HG03558 (cell line): Measurements from ENCODE around the gene STIMATE.

Experiments used
- ATAC-seq: cut with Tn5 transposase; IDR thresholded peaks from one replicate; pipeline ENCODE4 v1.9.1; 2021; ENCODE audit warnings: moderate number of reproducible peaks; ENCODE audit not compliant: unreplicated experiment; ENCODE audit errors: extremely low read depth

STIMATE gene

DNA sequence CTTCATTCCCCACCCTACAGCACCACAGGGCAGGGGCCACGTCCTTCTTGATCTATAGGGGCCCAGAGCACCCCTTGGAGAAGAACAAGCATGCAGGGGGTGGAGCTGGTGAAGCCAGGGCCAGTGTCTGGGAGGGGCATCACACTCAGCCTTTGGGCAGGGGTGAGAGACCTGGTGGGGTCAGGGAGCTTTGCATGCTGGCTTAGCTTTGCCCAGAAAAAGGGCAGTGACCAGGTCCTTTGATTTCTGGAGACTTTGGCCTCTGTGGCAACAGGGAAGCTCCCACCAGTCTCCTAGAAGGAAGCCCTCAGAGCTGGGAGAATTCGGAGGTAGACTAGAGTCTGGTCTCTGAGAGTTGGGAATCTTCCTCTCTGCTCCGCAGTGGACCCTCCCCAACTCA is 67.9 kb downstream of the STIMATE start:
- ATAC-seq, result no peak

DNA sequence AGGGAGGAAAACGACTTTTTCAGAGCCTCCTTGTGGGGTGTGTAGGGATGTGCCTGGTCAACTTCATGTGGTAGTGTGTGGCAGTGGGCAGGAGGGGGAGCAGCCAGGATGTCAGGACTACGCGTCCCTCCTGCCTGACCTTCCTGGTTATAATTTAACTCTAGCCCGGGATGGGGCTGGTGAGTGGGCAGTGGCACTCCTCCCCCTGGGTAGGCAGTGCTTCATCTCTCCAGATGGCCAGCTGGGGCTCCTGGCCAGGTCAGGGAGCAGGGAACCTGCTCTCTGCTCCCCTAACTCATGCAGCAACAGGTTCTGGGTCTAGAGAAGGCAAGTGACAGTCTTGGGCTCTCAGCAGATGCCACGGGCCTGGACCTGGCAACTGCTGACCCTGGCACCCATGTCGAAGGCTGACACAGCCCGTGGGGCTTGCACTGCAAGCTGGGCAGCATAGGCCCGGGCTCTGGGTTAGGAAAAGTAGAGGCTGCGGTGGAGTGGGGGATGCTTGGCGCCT is 69.4 kb downstream of the STIMATE start:
- ATAC-seq, result no peak

DNA sequence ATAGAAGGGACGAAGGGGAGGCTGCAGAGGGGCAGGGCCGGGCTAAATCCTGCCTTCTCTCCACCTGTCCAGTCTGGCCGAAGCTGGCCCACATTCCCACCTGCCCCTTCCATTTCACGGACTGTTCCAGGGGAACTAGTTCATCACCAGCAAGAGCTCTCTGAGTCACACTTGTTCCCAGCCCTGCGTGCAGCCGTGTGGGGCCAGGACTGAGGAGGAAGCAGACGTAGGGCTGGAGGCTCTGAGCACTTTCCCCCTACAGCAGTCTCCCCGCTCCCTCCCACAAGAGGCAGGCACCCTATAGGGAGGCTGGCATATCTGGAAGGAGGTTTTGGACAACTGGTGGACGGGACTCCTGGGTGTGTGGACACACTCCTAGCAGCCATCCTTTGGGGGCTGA is 69.9 kb downstream of the STIMATE start:
- no peak for ATAC-seq

DNA sequence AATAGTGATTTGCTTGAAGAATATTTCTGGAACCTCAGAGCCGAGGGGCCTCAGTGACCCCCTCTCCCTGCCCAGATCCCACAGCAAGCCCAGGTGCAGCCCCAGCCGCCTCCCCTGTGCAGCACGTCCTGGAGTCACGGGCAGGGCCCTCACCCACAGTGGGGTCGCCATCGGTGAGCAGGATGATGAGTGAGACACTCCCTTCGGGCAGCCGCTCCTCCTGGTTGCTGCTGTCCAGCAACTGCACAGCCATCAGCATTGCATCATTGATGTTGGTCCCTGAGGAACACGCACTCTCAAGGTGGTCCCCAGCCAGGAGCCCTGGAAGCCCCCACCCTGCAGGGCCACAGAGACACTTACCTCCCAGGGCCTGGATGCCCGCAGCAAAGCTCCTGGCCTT is 73.3 kb downstream of the STIMATE start:
- ATAC-seq, result no peak

DNA sequence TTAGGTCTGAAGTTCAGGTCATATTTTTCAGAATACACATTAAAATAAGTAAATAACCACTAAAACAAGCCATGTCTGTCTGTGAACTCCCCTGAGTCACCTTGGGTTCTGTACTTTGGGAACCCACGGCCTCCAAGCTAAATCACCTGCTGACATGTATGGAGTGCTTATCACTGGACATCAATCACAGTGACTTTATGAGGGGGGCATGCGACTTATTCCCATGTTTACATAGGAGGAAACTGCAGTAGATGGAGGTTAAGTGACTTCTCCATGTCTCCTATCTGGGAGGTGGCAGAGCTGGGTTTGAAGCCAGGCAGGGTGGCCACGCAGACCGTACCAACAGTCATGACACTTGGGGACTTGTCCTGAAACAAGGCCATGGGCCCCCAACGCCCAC is 75.0 kb downstream of the STIMATE start:
- no peak for ATAC-seq

DNA sequence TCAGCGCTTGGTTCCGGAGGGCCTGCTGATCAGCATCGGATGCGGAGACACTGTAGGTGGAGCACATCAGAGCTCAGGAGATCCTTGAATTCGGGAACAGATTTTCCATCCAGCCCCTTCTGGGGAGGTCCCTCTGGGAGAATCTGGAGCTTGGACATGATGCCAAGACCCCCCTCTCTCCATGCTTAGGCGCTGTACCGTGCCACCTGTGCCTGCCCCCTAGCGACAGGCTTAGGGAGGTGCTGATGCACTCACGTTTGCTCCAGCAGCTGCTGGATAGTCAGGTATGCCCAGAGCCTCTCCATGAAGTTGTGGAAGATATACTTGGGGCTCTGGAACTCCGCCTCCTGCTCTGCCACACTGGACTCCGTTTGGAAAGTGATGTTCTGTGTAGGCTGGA is 76.6 kb downstream of the STIMATE start:
- ATAC-seq, result no peak

DNA sequence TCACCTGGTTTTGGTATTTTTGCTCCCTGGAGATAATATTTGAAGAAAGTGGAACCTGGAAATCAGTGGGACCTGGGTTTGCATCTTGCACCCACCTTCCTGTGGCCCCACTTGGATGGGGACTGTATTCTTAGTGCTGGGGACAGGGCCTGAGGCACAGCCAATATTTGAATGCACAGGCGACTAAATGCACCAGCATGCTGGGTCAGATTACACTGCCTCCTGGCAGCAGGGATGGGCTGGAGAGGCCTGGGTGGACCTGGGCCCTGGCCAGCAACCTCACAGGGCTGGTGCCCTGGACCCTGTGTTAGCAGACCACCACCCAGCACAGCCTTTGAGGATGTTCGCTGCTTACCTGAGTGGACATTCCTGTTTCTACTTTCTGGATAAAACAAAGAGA is 77.4 kb downstream of the STIMATE start:
- ATAC-seq, result no peak

DNA sequence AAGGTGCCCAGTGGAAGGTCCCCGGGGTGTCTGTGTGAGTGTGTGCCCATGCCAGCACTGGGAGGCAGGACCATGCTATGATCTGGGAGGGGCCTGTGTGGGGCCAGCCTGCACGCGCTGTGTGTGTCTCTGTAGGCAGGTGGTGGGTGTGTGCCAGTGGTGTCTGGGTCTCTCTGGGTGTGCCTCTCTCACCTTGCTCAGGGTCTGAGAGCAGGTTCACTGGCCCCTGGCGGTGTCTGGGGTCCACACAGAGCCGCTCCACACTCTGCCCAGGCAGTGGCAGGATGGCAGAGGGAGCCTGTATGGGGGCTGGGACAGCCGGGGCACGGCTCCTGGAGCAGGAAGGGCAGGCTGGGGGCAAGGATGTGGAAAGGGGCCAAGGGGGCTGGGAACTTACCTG is 79.5 kb downstream of the STIMATE start:
- ATAC-seq, result no peak

DNA sequence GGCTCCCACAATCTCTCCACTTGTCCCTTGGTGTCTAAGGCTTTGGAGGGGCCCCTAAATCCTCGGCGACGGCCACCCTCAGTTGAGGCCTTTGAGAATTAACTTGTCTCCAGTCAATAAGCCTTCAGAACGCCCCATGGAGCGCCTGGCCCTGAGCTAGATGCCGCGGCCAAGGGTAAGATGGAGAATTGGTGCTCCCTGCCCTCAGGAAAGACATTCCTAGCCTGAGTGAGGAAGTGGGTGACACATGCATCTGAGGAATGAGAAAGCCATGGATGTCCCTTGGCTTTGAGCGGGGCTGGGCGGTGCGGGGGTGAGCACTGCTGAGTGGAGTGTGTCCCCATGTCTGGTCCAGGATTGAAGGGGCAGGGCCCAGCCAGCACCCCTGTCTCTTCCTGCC is 80.1 kb downstream of the STIMATE start:
- ATAC-seq, result no peak

DNA sequence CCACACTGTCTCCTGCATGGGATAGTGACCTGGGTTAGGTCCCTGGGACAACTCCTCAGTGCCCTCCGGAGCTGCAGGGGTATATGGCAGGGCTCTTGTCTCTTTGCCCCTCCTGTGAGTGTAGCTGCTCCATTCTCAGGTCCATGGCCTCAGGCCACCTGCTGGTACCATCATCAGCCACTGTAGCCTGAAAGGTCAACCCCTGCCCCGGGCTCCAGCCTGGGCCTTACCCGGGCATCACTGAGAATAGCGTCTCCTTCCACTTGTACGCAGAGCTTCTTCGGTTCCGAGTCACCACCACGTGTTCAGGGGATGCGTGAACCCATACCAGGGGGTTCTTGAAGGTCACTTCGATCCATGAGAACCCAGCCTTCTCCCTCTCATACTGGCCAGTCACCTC is 80.7 kb downstream of the STIMATE start:
- no peak for ATAC-seq

DNA sequence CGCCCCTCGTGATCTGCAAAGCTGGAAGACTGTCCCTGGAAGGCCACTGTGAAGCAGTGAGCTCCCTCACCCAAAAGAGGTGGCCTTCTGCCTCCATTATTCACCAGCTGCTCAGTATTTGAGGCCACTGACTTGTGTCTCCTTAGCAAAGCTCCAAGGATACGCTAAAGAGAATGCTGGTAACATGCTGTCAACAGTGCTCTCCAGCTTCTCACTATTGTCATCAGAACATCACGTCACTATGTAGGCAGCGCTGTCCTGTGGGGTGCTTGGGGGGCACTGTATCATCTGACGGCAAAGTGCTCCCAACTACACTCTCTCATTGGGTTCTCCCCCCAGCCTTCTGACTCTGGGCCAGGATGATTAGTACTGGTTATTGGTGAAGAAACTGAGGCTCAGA is 81.1 kb downstream of the STIMATE start:
- no peak for ATAC-seq

DNA sequence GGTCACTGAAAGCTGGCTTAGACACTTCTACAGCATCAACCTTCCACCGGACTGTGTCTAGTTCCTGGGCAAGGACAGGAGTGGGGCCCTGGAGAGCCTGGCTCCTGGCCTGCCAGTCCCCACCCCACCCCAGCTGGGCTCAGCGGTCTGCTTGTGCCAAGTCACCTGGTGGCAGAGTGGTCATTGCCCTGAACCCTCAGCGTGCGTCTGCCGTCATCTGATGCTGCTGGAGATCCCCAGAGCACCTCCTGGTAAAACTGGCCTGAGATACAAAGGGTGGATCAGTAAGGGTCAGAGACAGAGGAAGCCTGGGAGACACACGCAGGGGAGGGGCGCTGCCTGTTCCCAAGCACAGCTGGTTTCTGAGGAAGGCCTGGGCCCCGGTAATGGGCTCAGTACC is 83.5 kb downstream of the STIMATE start:
- ATAC-seq, result no peak

DNA sequence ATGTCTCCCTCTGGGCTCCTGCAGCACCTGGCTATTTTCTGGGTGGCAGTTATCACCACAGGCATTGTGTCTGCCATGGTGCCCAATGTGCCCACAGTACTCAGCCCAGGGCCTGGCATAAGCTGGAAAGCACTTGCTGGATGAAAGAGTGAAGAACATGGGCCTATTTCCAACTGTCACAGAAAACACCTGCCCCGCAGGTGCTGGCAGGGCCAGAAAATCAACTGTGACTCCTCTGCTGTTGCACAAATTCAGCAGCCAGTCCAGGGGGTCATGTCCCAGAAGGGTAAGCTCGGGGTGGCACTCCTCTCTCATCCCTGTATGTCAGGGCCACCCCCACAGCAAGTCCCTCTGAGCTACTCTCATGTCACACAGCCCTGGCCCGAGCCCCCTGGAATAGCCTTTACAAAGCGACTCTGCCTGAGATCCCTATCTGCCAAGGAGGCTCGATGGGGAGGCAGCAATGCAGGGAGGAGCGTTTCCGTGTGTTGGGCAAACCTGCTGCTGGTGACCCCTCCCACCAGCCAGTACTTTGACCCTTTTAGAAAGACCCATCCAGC is 85.8 kb downstream of the STIMATE start:
- ATAC-seq, result no peak

DNA sequence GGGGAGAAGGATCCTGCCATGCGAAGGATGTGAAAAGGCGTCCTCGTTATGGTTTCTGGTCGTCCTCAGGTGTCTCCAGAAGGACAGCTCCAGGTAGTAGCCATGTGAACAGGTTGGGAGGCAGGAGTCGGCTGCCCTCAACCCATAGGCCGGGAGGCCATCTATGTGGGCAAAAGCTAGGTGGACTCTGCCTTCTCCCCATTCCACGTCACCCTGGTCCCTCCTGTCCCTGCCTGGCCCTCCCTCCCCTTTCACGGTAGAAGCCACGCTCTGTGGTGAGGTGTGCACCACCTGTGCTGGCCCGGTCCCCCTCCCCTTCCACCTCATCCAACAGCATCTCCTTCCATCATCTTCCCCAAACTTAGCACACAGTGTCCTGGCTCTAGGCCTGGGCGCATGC is 86.4 kb downstream of the STIMATE start:
- no peak for ATAC-seq

DNA sequence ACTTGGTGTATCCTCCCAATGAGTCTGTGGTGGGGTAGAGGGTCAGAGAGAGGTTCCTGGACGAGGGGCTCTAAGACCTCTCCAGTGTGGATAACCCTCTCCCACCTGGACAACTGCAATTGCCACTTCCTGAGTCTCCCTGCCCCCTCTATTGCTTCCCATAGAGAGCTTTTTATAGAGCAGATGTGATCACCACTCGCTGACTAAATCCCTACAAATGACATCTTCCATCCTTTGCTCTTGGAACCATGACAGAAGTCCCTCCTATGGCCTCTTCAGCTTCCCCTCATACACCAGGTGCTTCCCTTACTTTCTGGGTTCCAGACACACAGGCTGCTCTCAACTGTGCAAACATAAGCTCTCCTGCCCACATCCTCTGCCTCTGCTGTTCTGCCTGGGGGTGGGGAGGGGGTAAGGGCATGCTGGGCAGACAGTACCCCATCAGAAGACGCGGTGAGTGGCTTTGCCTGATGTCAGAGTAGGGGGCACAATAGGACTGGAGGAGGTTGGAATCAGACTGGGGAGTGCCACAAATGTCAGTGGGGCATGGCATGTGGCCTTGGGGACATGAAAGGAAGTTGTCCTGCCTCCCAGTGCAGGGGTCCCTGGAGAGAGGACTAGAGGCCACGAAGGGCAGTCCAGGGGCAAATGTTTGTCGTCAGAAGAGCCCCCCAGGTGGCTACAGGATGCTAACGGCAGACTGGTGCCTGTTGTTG is 87.5 kb downstream of the STIMATE start:
- no peak for ATAC-seq

DNA sequence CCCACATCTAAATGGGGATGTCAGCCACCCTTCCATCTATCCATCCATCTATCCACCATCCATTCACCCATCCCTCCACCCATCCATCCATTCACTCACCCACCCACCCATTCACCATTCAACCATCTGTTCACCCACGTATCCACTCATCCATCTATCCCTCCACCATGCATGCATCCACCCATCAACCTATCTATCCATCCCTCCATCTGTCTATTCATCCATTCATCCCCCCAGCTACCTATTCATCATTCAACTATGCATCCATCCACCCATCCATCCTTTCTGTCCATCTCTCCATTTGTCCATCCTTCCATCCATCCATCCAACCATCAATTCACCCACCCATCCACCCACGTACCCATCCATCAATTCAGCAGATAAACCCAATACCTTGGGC is 88.2 kb downstream of the STIMATE start:
- ATAC-seq, result no peak

DNA sequence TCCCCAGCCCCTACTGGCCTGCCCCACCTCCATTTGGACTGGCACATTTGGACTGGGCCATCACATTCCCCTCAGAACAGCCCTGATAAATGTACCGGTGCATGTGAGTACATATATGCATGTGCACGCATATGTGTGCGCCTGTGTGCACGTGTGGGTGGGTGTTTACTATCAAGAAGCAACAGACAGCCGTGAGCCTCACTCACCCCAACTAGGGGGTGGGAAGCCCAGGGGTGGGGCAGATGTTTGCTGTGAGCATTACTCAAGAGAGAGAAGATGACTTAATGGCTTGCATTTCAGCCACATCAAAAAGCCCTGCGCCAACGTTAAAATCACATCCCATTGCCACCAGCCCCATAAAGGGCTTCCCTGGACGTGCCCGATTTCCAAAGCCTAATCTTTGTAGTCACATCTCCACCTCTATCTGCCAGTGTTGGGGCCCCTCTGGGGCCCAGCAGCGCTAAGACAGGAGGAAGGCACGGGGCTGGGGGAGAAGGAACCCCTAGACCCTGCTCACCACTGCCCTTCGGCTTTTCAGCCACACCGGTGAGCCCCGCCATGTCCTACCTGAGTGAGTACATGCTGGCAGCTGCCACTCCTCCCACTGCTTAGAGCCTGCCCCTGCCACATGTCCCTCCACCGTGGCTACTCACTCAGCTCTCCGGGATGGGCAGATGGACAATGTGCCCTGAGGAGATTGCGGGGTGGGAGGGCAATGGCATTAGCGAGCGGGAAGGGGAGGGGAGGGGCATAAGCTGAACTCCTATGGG is 91.9 kb downstream of the STIMATE start:
- ATAC-seq, result no peak

DNA sequence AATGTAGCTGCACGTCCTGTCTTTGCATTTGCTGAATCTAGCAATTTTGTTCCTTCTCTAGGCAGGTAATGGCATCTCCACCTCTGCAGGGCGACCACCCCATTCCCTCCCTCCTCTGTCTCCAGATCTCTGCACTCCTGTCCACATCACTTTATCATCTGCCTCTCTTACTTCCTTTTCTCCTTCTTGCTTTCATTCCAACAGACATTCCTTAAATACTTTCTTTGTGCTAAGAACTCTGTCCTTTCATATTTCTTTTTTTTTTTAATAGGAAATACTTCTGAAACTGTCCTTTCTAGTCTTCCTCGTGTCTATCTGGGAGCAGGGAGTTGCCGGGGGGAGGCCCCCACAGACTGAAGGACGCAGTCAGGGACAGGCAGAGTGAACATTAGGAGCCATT is 95.5 kb downstream of the STIMATE start:
- no peak for ATAC-seq

DNA sequence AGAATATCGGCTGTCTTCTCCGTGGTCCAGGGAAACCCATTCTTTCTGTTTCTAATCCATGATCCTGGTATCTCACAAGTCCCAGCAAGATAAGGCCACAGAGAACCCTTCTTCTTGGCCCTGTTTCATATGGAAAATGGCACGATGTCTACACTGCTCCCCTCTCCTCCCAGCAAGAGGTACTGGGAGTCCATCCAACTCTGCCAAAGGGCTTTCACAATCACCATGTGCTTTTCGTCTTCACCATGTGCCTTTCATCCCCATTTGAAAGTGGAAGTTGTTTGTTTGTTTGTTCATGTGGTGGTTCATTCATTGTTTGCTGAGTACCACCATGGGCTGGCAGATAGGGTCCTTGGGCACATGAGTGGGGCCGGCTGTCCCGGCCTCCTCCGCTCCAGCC is 97.3 kb downstream of the STIMATE start:
- no peak for ATAC-seq

DNA sequence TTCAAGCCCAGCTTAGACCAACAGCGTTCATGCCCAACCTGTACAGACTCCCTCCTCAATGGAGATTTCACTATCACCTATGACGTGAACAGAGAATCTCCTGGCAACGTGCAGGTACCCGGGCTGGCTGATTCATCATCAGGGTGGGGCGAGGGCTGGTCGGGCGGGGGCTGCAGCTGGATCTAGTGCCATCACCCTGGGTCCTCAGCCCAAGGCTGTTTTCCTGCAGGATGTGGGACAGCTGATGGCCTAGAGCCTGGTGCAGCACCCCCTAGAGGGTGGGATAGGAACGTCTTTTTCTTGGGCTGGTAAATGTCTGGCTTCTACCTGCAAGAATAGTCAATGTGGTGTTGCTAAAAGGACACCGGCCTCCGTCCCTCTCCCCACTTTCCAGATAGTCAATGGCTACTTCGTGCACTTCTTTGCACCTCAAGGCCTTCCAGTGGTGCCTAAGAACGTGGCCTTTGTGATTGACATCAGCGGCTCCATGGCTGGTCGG is 98.3 kb downstream of the STIMATE start:
- ATAC-seq, result no peak

DNA sequence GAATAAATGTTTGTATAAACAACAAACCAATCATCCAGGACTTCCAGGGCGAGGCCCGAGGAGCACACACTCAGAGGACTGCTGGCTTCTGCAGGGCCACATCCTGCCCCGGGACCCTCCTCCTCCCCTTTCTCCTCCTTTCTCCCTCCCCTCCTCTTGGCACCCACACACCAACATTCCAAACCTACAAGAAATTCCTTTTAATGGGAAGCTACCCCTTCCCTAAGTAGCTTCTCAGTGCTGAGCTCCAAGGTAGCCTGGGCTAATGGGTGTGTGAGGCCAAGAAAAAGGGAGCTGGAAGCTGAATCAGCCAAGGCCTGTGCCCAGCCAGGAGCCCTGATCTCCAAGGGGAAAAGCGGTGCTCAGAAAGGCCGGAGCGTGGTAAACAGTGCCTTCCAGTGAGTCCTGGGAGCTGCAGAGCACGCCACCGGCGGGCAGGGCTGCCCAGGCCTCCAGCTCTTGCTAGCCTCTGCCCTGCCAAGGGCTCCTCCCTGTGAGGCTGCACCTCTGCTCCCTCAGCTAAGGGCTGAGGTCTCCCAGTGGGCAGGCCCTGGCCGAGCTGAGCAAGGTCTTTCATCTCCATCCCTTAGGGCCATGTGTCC is 98.9 kb downstream of the STIMATE start:
- ATAC-seq, result no peak
